22Rv1 (cell line): Measurements from ENCODE around the gene OMA1.

Experiments used
- ZFX ChIP-seq: fragments of 450-650 bp; IDR thresholded peaks from 2 replicates; pipeline ENCODE4 v1.6.1; 2017; ENCODE audit warnings: antibody characterized with exemption, borderline replicate concordance
- TF ChIP-seq, protein P1 (sequence below): fragments of 450-650 bp; IDR thresholded peaks from 2 replicates; pipeline ENCODE4 v1.5.1; 2017; ENCODE audit warnings: mild to moderate bottlenecking

DNA sequence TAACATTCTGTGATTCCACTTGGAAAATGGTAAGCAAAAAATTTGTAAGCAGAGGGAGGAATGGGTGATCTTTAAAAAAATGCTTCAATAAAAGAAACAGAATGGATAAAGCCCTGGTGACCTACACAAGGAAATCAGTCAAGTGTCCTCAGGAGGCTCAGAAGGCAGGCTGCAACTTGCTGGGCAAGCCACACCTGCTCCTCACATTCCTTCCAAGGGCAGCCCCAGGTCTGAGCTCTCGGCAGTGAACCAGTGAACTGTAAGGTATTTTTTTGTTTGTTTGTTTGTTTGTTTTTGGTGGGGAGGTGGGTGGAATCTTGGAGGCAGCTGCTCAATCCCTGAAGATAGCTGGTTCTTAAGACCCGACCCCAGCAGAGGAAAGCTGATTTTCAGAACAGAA, 26.2 kb upstream of the OMA1 start:
- TF ChIP-seq, protein P1, sequence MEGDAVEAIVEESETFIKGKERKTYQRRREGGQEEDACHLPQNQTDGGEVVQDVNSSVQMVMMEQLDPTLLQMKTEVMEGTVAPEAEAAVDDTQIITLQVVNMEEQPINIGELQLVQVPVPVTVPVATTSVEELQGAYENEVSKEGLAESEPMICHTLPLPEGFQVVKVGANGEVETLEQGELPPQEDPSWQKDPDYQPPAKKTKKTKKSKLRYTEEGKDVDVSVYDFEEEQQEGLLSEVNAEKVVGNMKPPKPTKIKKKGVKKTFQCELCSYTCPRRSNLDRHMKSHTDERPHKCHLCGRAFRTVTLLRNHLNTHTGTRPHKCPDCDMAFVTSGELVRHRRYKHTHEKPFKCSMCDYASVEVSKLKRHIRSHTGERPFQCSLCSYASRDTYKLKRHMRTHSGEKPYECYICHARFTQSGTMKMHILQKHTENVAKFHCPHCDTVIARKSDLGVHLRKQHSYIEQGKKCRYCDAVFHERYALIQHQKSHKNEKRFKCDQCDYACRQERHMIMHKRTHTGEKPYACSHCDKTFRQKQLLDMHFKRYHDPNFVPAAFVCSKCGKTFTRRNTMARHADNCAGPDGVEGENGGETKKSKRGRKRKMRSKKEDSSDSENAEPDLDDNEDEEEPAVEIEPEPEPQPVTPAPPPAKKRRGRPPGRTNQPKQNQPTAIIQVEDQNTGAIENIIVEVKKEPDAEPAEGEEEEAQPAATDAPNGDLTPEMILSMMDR, result no peak
- TF ChIP-seq ZFX, result no peak
